Spinal cord (tissue), 10 donors: Measurements from ENCODE around the gene PPFIBP1. TPM values are rescaled to one million over a fixed set of nuclear protein-coding genes. Genes with fewer than 3 reads are reported as not detected.

Experiments
- DNase-seq, 6 donors: peaks; one replicate each; pipeline versions ENCODE4 v3.0.0 to v3.0.0-alpha.2; 2013 to 2015; ENCODE audit warnings: low spot score in 6 of 6, low read depth in 4 of 6
- H3K27ac ChIP-seq: one replicate; pipeline ENCODE4 v1.5.1; 2013; ENCODE audit warnings: low read depth, low read length, control low read depth
- H3K27me3 ChIP-seq: one replicate; pipeline ENCODE4 v1.6.1; 2013; ENCODE audit warnings: low read length; ENCODE audit not compliant: control insufficient read depth, insufficient read depth
- H3K36me3 ChIP-seq: one replicate; pipeline ENCODE4 v1.6.1; 2013; ENCODE audit warnings: low read length; ENCODE audit not compliant: control insufficient read depth, insufficient read depth
- H3K4me1 ChIP-seq: one replicate; pipeline ENCODE4 v1.6.1; 2013; ENCODE audit warnings: low read length; ENCODE audit not compliant: control insufficient read depth, insufficient read depth
- H3K4me3 ChIP-seq: one replicate; pipeline ENCODE4 v1.5.1; 2013; ENCODE audit warnings: low read depth, low read length, control low read depth
- H3K9me3 ChIP-seq: one replicate; pipeline ENCODE4 v1.6.1; 2013; ENCODE audit warnings: low read length; ENCODE audit not compliant: control insufficient read depth, insufficient read depth
- WGBS: methylation state at CpG from one replicate; pipeline ENCODE4 v1.1.5; 2013; ENCODE audit warnings: missing lambda C conversion rate; ENCODE audit not compliant: insufficient coverage; 5-methylcytosine and 5-hydroxymethylcytosine counted together
- polyA plus RNA-seq, 2 donors: library from polyadenylated mRNA; unstranded; fragments of 120-200 nt; gene quantifications; one replicate each; pipeline ENCODE4 v1.2.1, GENCODE V29; 2013; ENCODE audit not compliant: insufficient read length in 2 of 2
- total RNA-seq, 2 donors: library from RNA; depleted of rRNA in 1 of 2; stranded (reverse); fragments of 120-200 nt in 1 of 2; fragments of >200 nt in 1 of 2; gene quantifications; one replicate each; pipeline versions ENCODE4 v1.2.3 to v1.2.4, GENCODE V29; 2013 to 2014
- donor health status: healthy.

Gene PPFIBP1
- total and polyA plus RNA-seq, 4 donors: 30.2 to 246 (median 83.7) TPM

DNA sequence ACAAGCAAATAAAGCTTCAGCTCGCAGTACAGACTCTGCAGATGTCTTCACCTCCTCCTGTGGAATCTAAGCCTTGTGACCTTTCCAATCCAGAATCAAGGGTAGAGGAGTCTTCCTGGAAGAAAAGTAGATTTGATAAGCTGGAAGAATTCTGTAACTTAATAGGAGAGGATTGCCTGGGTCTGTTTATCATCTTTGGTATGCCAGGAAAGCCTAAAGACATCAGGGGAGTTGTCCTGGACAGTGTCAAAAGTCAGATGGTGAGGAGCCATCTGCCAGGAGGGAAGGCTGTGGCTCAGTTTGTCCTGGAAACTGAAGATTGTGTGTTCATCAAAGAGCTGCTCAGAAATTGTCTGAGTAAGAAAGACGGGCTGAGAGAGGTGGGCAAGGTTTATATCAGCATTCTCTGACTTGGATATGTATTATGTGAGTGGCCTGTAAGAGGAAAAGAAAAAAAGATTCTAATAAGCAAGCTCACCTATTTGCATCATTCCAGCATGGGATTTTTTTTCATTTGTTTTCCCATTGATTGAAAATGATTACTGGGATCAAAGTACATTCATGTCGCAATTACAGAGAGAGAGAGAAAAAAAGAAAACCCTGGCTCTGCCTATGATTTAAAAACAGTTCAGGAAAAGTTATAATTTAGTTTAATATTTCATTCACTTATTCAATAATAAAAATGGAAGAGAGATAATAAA, 173.0 kb downstream of the PPFIBP1 start:
- Histone ChIP-seq H3K9me3 (no peaks in the 10 kb centered on the region), H3K27me3 (no peaks in the 10 kb centered on the region), H3K4me1 (no peaks in the 10 kb centered on the region), H3K27ac (no peak overlapping the region), H3K4me3 (no peak overlapping the region), H3K36me3 (no peaks in the 10 kb centered on the region)
- 86% methylated on average over 1 of the region's 3 CpGs for WGBS
- no peak for DNase-seq

DNA sequence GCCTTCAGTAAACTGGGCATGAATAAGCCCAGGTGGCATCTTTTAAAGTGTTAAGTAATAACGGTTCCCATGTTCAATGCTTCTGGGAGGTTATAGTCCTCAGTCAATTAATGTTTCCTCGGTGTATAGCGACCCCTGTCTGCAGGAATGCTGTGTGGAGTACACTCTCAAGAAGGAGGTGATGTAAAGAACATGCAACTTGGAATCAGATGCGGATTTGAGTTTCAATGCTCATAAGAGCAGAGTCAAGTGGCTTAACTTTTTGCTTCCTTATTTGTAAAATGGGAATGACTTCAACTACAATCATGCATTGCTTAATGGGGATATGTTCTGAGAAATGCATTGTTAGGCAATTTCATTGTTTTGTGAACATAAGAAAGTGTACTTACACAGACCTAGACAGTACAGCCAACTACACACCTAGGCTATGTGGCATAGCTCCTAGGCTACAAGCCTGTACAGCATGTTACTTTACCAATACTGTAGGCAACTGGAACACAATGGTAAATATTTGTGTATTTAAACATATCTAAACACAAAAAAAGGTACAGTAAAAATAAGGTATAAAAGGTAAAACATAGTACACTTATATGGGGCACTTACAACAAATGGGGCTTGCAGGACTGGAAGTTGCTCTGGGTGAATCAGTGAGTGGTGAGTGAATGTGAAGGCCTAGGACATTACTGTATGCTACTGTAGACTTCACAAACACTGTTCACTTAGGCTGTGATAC, 179.9 kb downstream of the PPFIBP1 start:
- Histone ChIP-seq H3K9me3 (no peaks in the 10 kb centered on the region), H3K4me3 (no peak overlapping the region), H3K36me3 (no peaks in the 10 kb centered on the region), H3K27me3 (no peaks in the 10 kb centered on the region), H3K4me1 (no peaks in the 10 kb centered on the region), H3K27ac (no peak overlapping the region)
- DNase-seq: peak; percentile 35 to 87 (median 52)
- 22% methylated on average over 1 of the region's 4 CpGs for WGBS

DNA sequence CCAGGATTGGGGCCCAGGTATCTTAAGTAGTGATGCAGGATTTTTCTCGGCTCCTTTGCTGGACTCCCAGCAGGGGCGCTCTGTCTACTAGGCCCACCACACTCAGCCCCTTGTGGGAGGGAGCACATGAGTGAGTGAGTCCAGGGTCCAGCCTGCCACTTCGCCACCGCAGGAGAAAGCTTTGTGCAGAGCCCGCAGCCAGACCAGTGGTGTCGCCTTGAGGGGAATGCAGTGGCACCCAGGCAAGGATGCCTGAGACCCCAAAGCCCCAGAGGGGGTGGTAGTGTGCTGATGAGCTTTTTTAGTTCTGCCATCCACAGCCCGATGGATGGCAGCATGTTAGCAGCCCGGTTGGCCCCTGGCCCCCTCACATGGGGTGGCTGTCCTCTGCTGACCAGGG, 181.3 kb downstream of the PPFIBP1 start:
- Histone ChIP-seq H3K4me1 (peaks cover 5% of the 10 kb centered on the region), H3K4me3 (no peak overlapping the region), H3K27ac (no peak overlapping the region), H3K27me3 (no peaks in the 10 kb centered on the region), H3K36me3 (no peaks in the 10 kb centered on the region), H3K9me3 (no peaks in the 10 kb centered on the region)
- 78% methylated on average over 7 of the region's 8 CpGs for WGBS
- no peak for DNase-seq

DNA sequence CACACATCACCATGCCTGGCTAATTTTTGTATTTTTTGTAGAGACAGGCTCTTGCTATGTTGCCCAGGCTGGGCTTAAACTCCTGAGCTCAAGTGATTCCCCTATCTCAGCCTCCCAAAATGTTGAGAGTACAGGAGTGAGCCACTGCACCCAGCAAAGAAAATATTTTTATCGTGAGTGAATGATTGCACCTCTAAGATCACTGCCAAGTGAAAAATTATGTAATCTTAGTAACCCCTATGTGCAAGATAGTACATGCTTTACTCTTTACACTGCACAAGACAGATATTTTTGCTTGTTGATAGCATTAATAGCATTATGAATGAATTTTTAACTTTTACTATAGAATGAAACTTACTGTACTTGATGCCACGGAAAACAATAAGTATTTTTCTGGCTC, 183.2 kb downstream of the PPFIBP1 start:
- H3K4me3 ChIP-seq: no peak overlapping the region
- no CpG with 5 or more reads among the region's 2 CpGs for WGBS
- no peak overlapping the region for H3K27ac ChIP-seq
- no peaks in the 10 kb centered on the region for H3K9me3 ChIP-seq
- DNase-seq: no peak
- no peaks in the 10 kb centered on the region for H3K36me3 ChIP-seq
- H3K27me3 ChIP-seq: no peaks in the 10 kb centered on the region
- H3K4me1 ChIP-seq: peaks cover 9% of the 10 kb centered on the region

DNA sequence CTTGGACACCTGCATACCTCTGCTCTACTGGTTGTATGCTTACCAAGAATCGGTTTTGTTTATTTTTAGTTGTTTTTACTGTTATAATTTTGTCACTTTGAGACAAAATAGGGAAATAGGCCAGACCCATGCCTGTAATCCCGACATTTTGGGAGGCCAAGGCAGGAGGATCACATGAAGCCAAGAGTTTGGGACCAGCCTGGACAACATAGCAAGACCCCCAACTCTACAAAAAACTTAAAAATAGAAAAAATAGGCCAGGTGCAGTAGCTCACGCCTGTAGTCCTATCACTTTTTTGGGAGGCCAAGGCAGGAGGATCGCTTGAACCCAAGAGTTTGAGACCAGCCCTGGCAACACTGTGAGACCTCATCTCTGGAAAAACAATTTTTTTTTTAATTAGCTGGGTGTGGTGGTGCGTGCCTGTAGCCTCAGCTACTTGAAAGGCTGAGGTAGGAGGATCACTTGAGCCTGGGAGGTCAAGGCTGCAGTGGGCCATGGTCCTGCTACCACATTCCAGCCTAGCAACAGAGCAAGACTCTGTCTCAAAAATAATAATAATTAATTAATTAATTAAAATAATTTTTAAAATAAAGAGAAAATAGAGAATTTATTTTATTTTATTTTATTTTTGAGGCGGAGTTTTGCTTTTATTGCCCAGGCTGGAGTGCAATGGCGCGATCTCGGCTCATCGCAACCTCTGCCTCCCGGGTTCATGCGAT, 185.4 kb downstream of the PPFIBP1 start:
- H3K27me3 ChIP-seq: no peaks in the 10 kb centered on the region
- peaks cover 3% of the 10 kb centered on the region for H3K36me3 ChIP-seq
- 95% methylated on average over 5 of the region's 12 CpGs for WGBS
- peaks cover 9% of the 10 kb centered on the region for H3K4me1 ChIP-seq
- H3K27ac ChIP-seq: no peak overlapping the region
- peak overlapping the region; percentile 98 for H3K4me3 ChIP-seq
- H3K9me3 ChIP-seq: no peaks in the 10 kb centered on the region
- DNase-seq: no peak

DNA sequence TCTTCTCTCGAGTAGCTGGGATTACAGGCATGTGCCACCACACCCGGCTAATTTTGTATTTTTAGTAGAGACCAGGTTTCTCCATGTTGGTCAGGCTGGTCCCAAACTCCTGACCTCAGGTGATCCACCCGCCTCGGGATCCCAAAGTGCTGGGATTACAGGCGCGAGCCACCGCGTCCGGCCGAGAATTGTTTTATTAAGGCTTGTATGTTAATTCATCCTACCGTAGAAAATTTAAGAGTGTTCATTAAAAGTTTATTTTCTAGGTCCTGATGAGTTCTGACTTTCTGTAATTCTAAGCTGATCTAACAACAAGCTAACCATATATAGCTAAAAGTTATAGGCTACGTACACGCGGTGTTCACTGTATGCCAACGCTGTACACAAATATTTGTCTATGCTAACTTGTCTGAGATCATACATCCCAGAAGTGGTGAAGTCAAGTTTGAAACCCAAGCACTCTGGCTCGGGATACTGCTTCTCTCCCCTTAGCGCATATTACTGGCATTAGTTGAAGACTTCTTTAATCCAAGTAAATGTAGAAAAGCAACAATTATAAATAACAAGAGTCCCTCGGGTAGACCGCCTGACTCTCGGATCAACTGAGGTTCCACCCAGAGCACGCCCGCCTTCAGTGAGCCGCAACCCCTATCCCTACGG, 186.1 kb downstream of the PPFIBP1 start:
- peaks cover 3% of the 10 kb centered on the region for H3K36me3 ChIP-seq
- 7% methylated on average over 9 of the region's 24 CpGs for WGBS
- peak overlapping the region; percentile 98 for H3K4me3 ChIP-seq
- DNase-seq: no peak
- H3K27me3 ChIP-seq: no peaks in the 10 kb centered on the region
- H3K27ac ChIP-seq: peak overlapping the region; percentile 90
- no peaks in the 10 kb centered on the region for H3K9me3 ChIP-seq
- H3K4me1 ChIP-seq: peaks cover 9% of the 10 kb centered on the region

GRCh38 chr12:27710592-27711316, 186.7 kb downstream of the PPFIBP1 start, which contains the start of gene MRPS35:
MRPS35 (plus strand) TSS chr12:27710832; CDS start chr12:27710844, 12 bp downstream.
- peak within 1 kb of the TSS; percentile 98 for H3K4me3 ChIP-seq
- H3K4me1 ChIP-seq: peaks cover 9% of the 10 kb centered on the region
- under 1% methylated on average over 42 of the region's 46 CpGs for WGBS
- DNase-seq: peak; percentile 80 to 97 (median 86)
- peak within 1 kb of the TSS; percentile 90 for H3K27ac ChIP-seq
- H3K36me3 ChIP-seq: peaks cover 3% of the 10 kb centered on the region
- H3K27me3 ChIP-seq: no peaks in the 10 kb centered on the region
- no peaks in the 10 kb centered on the region for H3K9me3 ChIP-seq

DNA sequence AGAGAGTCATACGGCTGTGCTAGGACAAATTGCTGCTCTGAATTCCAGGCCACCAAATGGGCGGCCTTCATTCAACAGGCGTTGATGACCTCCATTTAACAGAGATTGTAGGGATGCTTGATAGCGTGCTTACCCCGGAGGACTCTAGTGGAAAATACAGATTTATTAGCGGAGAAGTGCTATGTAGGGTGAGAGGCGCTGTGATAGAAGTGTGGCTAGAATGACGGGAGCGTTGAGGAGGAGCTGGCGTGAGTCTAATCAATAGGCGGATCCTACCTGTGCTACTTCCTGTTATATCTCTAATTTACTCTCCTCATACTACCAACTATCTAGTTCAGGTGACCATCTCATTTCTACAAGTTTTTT, 187.3 kb downstream of the PPFIBP1 start:
- WGBS: 0% methylated on average over 6 of the region's 11 CpGs
- Histone ChIP-seq H3K4me3 (peak overlapping the region; percentile 98), H3K36me3 (peaks cover 3% of the 10 kb centered on the region), H3K4me1 (peaks cover 9% of the 10 kb centered on the region), H3K27me3 (no peaks in the 10 kb centered on the region), H3K9me3 (no peaks in the 10 kb centered on the region), H3K27ac (peak overlapping the region; percentile 90)
- DNase-seq: no peak

DNA sequence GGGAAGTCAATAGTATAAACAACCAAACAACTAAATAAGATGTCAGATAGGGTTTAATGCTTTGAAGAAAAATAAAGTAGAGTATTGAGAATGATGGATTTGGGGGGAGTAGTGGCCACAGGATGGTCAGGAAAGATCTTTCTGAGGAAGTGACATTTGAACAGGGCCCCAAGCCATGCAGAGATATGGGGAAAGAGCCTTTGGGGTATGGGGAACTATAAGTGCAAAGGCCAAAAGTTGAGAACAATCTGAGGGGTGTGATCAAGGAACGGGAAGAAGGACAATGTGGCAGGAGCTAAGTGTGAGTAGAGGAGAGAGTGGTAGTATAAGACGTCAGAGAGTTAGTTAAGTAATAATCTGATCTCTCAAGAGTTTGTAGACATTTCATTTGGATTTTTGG, 188.0 kb downstream of the PPFIBP1 start:
- WGBS: 91% methylated on average over 2 of the region's 2 CpGs
- H3K9me3 ChIP-seq: no peaks in the 10 kb centered on the region

More for the DNA sequence above, 188.0 kb downstream of the PPFIBP1 start:
- Histone ChIP-seq H3K4me1 (peaks cover 9% of the 10 kb centered on the region), H3K27me3 (no peaks in the 10 kb centered on the region), H3K36me3 (peaks cover 8% of the 10 kb centered on the region), H3K27ac (no peak overlapping the region), H3K4me3 (no peak overlapping the region)
- DNase-seq: no peak
